Endothelial cell (in vitro differentiated cells): ENCODE data around the gene TMEM61. TPM values are rescaled to one million over a fixed set of nuclear protein-coding genes. Genes with fewer than 3 reads are reported as not detected.
"Not testable (repeated sequence)": the region's sequence is repeated elsewhere in the genome, so short reads cannot be mapped to it uniquely, and the experiment has no call there.

Experiments used
- DNase-seq: peaks from one replicate; pipeline ENCODE4 v3.0.0; 2021; ENCODE audit warnings: low spot score
- H3K27ac Mint-ChIP-seq: one replicate; pipeline ENCODE4 v1.8.0; 2021; ENCODE audit warnings: mixed read lengths, inconsistent platforms; ENCODE audit not compliant: unreplicated experiment
- H3K27me3 Mint-ChIP-seq: one replicate; pipeline ENCODE4 v1.8.0; 2021; ENCODE audit warnings: mild to moderate bottlenecking, moderate library complexity, mixed read lengths, inconsistent platforms; ENCODE audit not compliant: unreplicated experiment
- H3K36me3 Mint-ChIP-seq: one replicate; pipeline ENCODE4 v1.8.0; 2021; ENCODE audit warnings: mild to moderate bottlenecking, low read depth, mixed read lengths, inconsistent platforms; ENCODE audit not compliant: unreplicated experiment
- H3K4me1 Mint-ChIP-seq: one replicate; pipeline ENCODE4 v1.8.0; 2021; ENCODE audit warnings: mild to moderate bottlenecking, mixed read lengths, inconsistent platforms; ENCODE audit not compliant: unreplicated experiment
- H3K4me3 Mint-ChIP-seq: one replicate; pipeline ENCODE4 v1.8.0; 2021; ENCODE audit warnings: mild to moderate bottlenecking, mixed read lengths, inconsistent platforms; ENCODE audit not compliant: unreplicated experiment
- H3K9me3 Mint-ChIP-seq: one replicate; pipeline ENCODE4 v1.8.0; 2021; ENCODE audit warnings: mixed read lengths, inconsistent platforms; ENCODE audit not compliant: unreplicated experiment
- total RNA-seq: library from RNA; stranded (reverse); fragmentation: NEBNext Ultra II Directional; extraction: Animal tissue kit (Norgen Biotek cat#: 25700); gene quantifications from one replicate; pipeline ENCODE4 v1.2.1, GENCODE V29; 2021; ENCODE audit not compliant: unreplicated experiment
- TF ChIP-seq, protein P1 (sequence below): fragments of 200-600 bp; sonication (generic); IDR thresholded peaks from one replicate; pipeline ENCODE4 v1.5.0; 2021; ENCODE audit warnings: antibody characterized with exemption; ENCODE audit not compliant: unreplicated experiment

TMEM61 gene
- total RNA-seq, 1 donor from 2014 or later = not detected

DNA sequence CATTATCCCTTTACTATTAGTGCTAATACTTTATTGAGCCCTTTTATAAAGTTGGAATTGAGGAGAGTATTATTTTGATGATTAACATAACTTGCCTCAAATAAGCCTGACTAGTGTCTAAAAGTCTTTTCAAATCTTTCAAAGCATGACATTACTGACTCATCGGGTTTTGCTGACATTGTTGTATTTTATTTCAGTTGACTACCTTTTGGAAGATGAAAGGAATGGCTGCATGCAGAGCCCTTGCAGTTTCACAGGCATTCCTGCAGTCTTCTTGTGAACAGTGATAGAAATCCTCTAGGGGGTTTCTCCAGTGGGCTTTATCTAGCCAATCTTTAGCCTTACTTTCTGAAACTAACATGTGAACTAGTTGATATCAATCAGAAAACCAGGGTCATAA is 43.0 kb upstream of the TMEM61 start:
- no peak overlapping the region for H3K4me3 Mint-ChIP-seq
- no peak for DNase-seq
- TF ChIP-seq, protein P1, sequence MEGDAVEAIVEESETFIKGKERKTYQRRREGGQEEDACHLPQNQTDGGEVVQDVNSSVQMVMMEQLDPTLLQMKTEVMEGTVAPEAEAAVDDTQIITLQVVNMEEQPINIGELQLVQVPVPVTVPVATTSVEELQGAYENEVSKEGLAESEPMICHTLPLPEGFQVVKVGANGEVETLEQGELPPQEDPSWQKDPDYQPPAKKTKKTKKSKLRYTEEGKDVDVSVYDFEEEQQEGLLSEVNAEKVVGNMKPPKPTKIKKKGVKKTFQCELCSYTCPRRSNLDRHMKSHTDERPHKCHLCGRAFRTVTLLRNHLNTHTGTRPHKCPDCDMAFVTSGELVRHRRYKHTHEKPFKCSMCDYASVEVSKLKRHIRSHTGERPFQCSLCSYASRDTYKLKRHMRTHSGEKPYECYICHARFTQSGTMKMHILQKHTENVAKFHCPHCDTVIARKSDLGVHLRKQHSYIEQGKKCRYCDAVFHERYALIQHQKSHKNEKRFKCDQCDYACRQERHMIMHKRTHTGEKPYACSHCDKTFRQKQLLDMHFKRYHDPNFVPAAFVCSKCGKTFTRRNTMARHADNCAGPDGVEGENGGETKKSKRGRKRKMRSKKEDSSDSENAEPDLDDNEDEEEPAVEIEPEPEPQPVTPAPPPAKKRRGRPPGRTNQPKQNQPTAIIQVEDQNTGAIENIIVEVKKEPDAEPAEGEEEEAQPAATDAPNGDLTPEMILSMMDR = no peak
- peaks cover 3% of the 10 kb centered on the region for H3K27me3 Mint-ChIP-seq
- H3K4me1 Mint-ChIP-seq = peaks cover 15% of the 10 kb centered on the region
- no peak overlapping the region for H3K27ac Mint-ChIP-seq
- no peaks in the 10 kb centered on the region for H3K9me3 Mint-ChIP-seq
- peaks cover 4% of the 10 kb centered on the region for H3K36me3 Mint-ChIP-seq

DNA sequence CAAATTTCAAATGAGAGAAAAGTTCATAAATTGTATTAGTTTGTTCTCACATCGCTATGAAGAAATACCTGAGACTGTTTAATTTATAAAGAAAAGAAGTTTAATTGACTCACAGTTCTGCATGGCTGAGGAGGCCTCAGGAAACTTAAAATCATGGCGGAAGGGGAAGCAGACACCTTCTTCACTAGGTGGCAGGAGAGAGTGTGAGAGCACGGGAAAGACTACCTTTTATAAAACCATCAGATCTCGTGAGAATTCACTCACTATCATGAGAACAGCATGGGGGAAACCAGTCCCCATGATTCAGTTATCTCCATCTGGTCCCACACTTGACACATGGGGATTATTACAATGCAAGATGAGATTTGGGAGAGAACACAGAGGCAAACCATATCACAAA is 41.5 kb upstream of the TMEM61 start:
- H3K27me3 Mint-ChIP-seq, H3K4me3 Mint-ChIP-seq, DNase-seq, H3K36me3 Mint-ChIP-seq, H3K9me3 Mint-ChIP-seq: not testable (repeated sequence)
- H3K4me1 Mint-ChIP-seq = peaks cover 15% of the 10 kb centered on the region
- H3K27ac Mint-ChIP-seq = peak overlapping the region; percentile 7

DNA sequence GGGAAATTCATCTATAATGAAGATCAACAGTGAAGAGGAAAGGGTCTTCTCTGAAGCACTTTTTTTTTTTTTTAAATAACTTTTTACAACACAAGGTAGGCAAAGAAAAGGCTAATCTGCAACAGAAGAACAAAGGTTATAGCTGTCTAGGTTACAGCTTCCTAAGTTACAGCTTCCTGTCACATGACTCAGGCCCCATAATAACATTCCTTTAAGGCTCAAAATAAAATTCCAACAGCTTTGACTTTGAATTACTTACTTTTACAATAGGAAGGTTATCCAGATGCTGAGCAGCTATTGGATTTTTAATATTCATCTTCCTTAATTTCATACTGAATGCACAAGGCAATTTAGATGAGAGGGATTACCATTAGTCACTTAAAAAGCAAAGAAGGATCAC is 40.4 kb upstream of the TMEM61 start:
- no peaks in the 10 kb centered on the region for H3K36me3 Mint-ChIP-seq
- H3K9me3 Mint-ChIP-seq = no peaks in the 10 kb centered on the region
- H3K27ac Mint-ChIP-seq = no peak overlapping the region
- TF ChIP-seq, protein P1 = no peak
- no peak overlapping the region for H3K4me3 Mint-ChIP-seq
- H3K4me1 Mint-ChIP-seq = peaks cover 15% of the 10 kb centered on the region
- no peak for DNase-seq
- H3K27me3 Mint-ChIP-seq = no peaks in the 10 kb centered on the region

DNA sequence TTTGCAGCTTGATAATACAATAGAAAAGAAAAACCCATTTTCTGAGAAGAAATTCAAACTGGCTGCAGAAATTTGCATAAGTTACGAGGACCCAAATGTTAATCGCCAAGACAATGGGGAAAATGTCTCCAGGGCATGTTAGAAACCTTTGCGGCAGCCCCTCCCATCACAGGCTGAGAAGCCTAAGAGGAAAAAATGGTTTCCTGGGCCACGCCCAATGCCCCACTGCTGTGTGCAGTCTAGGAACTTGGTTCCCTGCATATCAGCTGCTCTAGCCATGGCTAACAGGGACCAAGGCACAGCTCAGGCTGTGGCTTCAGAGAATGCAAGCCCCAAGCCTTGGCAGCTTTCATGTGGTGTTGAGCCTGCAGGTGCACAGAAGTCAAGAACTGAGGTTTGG is 37.5 kb upstream of the TMEM61 start:
- TF ChIP-seq, protein P1 = no peak
- Mint-ChIP-seq H3K4me3 (no peak overlapping the region), H3K36me3 (no peaks in the 10 kb centered on the region), H3K9me3 (no peaks in the 10 kb centered on the region), H3K4me1 (peaks cover 11% of the 10 kb centered on the region), H3K27ac (no peak overlapping the region), H3K27me3 (no peaks in the 10 kb centered on the region)
- no peak for DNase-seq

DNA sequence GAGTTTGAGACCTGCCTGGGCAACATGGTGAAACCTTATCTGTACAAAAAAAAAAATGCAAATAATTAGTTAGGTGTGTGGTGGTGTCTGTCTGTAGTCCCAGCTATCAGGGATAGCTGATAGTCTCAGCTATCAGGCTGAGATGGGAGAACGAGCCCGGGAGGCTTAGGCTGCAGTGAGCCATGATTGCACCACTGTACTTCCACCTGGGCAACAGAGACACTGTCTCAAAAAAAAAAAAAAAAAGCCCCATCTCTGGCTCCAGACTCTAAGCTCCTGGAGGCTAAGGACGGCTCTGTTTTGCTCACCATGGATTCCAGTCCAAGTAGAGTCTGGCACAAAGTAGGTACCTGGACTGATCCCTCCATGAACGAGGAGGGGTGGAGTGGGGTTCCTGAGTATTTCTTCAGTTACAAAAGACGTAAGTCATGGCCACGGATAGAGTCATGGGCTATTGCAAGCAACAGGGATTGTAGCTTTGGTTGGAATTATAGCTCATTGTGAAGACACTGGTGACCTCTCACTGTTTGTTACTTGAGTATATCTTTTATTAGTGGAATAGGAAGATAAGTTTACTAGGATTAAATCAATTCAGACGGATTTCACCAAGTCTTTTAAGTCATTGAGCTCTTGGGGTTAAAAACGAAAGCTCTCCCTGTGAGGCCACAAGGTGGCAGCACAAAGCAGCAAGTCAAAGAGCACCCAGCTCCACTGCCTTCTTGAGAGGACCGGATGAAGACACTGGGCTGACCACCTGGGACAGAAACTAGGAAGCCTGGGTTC is 35.6 kb upstream of the TMEM61 start:
- no peak overlapping the region for H3K27ac Mint-ChIP-seq
- peaks cover 4% of the 10 kb centered on the region for H3K4me1 Mint-ChIP-seq
- DNase-seq = peak; percentile 73
- H3K4me3 Mint-ChIP-seq = no peak overlapping the region
- no peaks in the 10 kb centered on the region for H3K27me3 Mint-ChIP-seq
- TF ChIP-seq, protein P1 = peak; percentile 64
- H3K9me3 Mint-ChIP-seq = no peaks in the 10 kb centered on the region
- no peaks in the 10 kb centered on the region for H3K36me3 Mint-ChIP-seq
